NCI-H748 (cell line): Measurements from ENCODE around the gene ATXN10.

Experiments
- DNase-seq: peaks from one replicate; lab custom pipeline; 2025; ENCODE audit not compliant: unreplicated experiment; lab: John Stamatoyannopoulos, UW

Gene ATXN10

DNA sequence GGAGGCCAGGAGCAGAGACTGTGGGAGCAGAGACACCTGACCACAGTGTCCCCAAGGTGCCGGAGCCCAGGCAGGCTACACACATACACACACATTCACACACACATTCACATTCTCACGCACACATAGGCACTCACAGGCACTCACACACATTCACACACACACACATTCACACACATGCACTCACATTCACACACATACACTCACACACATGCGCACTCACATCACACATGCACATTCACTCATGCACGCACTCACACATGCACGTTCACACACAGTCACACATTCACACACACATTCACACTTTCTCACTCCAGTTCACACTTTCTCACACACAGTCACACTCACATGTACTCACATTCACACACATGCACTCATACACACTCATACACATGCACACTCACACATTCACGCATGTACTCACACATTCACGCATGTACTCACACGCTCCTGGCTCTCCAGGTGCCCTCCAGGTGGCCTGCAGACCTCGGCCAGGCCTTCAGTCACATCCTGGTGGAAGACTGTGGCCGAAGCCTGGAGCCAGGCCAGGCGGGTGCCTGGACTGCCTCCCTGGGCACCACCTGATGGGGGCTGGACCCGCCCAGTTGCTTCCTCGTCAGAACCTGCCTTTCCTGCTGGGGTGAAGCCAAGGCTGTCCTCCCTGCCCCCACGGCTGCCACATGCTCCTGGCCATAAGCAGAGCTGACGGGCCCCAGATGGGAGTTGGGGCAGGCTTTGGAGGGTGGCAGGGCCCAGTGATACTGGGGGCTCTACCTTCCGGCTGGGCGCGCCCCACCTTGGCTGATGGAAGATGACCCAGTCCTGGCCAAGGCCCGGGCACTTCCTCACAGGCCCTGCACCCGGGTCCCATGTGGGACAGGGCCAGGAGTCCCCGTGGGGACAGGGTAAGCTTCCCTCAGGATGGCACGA lies 215.8 kb downstream of the ATXN10 start:
- DNase-seq: no peak

DNA sequence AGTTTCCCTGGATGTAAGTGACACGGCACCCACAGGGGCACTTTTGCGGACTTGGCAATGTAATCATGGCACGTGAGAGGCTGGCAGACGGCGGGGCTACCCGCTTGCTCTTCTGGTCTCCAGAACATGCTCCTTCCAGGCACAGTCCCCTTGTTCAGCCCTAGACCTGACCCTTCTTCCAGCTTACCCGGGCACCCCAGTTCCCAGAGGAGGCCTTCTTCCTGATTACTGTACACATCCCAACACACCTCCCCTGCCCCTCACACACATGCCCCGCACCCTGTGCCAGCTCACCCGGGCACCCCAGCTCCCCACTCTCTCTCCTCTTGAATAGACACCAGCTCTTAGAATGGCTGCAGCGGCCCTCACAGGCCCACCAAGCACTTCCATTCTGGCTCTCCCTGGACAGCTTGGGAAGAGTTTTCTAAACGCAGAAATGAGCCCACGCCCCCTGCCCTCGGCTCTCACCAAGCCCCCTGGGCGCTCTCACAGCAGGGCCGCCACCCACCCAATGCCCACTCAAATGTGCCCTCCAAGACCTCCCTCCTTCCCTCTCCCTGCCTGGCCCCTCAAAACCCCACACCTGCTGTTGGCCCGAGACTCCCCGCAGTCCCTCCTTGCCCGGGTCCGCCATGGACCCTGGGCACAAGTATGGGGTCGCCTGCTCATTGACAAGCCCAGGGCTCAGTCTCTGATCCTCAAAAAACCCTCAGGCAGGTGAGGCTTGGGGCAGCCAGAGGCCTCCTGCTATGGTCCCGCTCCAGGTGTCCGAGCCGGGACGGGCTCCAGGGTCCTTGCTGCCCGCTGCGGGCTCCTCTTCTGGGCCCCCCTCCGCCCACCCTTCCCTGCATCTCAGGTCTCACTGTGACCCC lies 216.8 kb downstream of the ATXN10 start:
- no peak for DNase-seq

DNA sequence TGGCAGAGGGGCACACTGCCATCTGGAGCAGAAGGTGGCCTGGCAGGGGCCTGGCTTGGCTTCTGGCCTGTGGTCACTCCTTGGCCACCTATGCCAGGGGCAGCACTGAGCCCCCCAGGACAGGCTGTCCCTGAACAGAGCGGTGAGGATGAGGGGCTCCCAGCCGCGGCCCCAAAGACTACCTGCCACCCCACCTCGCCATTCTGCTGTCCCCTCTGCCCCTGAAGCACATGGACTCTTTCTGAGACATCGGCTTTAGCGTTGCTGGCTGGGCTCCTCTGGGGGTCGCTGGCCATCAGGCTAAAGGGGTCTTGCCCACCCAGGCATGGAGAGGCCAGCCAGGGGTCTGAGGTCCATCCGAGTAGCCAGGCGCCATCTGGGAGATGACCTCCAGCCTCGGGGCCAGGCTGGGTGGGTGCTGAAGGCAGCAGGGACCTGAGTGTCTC lies 217.5 kb downstream of the ATXN10 start:
- no peak for DNase-seq

DNA sequence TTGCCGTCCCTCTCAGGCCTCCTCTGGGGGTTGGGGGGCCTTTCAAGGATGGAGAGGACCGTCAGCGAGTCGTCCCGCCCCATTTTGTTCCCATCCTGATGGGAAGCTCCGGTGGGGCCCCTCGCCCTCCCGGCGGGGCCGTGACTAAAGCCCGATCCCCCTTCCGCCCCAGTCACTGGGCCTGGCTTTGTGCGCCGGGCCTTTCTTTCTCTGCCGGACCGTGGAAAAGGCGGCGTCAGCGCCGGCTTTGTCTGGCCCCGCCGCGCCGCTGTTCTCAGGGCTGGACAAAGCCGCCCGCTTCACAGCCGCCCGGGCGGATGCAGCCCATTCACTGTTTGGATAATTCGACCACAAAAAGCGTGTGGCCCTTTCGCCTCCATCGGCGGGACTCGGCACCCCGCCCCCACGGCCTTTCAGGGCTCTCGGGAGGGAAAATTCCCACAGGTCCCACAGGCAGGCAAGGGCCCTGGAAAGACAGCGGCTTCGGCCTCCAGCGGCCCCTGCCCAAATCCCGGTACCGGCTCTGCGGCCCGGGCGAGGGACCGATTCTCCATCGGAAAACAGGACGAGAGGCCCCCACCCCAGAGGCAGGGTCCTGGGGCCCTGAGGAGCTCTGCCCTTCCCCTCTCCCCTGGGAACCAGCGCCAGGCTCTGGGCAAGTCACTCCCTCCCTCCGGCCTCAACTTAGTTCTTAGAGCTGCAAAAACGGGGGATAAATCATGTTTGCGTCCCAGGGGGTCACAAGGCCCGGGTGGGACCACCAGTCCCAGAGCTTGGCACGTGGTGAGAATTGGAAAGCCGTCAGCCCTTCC lies 218.1 kb downstream of the ATXN10 start:
- no peak for DNase-seq

DNA sequence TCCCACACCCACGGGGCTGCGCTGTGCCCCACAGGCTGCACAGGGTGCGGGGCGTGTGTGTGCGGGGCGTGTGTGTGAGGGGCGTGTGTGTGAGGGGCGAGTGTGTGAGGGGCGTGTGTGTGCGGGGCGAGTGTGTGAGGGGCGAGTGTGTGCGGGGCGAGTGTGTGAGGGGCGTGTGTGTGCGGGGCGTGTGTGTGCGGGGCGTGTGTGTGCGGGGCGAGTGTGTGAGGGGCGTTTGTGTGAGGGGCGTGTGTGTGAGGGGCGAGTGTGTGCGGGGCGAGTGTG lies 218.7 kb downstream of the ATXN10 start:
- no peak for DNase-seq

DNA sequence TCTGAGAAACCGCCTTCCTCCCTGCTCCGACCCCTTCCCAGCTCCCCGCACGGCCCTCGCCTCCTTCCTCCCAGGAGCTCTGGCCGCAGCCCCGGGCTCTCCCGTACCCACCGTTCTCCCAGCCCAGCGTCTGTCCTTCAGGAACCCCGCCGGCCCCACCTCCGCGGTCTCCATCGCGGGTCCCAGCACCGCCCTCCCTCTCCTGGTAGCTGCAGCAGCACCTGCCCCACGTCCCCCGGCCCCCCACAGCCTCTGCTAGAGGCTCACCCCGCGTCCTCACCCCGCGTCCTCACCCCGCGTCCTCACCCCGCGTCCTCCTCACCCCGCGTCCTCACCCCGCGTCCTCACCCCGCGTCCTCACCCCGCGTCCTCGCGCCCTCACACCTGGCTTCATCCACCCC lies 219.4 kb downstream of the ATXN10 start:
- no peak for DNase-seq

DNA sequence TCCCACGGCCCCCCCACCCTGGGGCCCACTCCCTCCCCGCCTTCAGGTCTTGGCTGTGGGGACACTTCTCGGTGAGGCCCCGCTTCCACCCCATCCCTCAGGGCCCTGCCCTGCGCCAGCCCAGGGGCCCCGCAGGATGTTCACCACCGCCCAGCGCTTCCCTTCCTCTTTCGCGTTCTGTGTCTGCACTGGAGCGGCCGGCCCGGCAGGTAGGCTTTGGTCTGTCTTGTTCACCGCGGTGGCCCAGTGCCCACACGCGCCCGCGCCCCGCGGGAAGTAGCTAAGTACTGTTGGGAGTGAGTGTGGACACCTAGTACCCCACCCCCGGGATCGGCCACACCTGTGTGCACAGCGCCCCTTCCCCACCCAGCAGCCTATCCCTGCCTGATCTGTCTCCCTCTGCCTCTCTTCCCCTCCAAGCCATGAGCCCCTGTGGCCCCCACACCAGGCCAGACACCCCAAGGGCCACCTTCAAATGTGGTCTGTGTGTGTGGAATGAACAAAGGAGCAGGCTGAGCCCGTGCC lies 219.9 kb downstream of the ATXN10 start:
- DNase-seq: peak; percentile 15

DNA sequence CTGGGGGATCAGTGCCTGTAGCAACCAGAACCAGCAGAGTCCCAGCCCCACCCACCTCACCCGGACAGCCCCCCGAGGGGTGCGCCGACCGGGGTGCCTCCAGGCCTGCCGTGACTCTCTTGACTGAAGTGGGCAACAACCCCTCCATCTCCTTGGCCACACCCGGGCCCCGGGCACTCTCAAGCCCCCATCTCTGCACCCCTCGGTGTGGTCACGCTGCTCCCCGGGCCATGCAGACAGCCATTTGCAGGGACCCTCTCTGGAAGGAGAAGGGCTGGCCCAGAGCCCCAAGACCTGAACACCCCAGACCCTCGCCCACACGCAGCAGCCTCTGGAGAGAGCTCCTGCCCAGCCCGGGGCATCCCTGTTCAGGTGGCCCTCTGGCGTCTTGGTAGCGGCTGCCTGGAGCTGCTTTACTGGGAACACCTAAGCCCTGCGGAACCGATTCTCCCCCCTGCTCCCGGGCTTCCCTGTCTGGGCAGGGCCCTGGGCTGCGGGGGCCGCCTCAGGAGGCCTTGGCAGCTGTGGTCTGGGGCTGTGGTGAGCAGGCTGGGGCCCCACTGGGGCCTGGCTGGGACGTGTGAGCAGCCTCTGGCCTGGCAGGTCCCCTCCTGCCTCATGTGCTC lies 220.5 kb downstream of the ATXN10 start:
- no peak for DNase-seq

DNA sequence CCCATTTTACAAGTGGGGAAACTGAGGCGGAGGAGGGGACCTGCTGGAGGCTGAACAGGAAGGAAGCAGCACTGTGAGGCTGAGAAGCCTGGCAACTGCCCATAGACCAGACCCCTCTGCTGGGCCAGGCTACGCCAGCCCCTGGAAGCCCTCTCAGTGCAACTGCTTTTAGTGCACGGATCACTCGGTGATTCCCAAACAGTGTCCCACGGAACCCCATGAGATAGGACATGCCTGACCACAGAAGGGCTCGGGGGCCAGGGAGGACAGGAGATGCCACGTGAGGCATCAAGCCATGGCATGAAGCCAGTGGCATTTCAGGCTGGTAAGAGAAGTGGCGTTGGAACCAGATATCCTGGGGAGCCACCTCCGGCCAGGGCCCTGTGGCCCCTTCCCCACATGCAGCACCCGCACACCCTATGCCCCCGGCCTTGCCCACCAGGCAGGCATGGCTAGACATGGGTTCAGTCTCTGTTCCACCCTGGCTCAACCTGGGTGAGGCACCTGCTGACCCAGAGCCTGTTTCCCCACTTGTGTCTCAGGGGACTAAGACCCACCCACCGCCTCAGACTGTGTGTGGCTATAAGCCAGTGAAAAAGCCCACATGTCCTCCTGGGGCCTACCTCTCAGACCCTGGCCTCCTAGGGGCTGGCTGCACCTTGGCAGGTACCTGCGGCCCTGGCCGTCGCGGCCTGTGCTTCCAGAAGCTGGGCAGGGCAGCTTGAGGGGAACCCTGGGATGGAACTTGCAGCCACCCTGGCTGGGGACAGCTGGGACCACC lies 221.2 kb downstream of the ATXN10 start:
- no peak for DNase-seq

DNA sequence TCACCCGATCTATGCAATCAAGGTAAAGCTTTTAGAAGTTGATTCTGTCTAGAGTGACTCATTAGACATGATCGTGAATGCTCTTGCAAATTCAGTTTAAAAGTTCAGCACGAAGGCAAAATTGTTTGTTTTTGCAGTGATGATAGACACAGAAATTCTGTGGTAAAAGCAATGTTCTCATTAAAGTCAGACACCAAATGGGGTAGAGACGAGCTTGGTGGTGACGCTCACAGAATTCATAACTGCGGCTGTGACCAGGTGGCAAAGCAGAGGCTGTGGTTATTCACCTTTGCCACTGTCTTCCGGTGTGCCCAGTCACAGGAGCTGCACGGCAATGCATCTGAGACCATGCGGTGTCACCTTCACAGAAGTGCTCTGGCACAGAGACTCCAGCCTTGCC lies 221.9 kb downstream of the ATXN10 start:
- no peak for DNase-seq
